ENCODE data around the gene SEPTIN2. TPM values are rescaled to one million over a fixed set of nuclear protein-coding genes. Genes with fewer than 3 reads are reported as not detected.

Gene SEPTIN2
- total RNA-seq, 4 donors from 2014 or later = 295 to 372 (median 307) TPM

DNA sequence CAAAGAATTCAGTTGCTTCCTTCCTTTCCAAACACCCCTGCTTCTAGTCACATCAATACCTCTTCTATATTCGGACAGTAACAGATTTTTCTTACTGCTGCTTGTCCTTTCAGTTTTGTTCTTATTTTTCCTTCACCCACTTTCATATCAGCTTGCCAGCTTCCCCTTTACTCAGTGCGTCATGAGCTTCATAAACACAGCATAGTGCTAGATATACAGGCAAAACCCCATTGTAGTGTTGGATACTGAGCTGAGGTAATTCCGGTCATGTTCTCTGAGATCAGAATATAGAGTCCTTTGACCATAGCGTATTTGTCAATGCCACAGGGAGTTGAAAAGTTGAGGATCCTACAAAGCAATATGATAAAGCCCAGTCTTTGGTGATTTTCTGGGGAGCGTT is 42.7 kb downstream of the SEPTIN2 start:
- DNase-seq (ENCODE audit: low spot score) = no peak
- ATAC-seq (ENCODE audit: low FRiP score) = no peak
- TF ChIP-seq, protein P1, sequence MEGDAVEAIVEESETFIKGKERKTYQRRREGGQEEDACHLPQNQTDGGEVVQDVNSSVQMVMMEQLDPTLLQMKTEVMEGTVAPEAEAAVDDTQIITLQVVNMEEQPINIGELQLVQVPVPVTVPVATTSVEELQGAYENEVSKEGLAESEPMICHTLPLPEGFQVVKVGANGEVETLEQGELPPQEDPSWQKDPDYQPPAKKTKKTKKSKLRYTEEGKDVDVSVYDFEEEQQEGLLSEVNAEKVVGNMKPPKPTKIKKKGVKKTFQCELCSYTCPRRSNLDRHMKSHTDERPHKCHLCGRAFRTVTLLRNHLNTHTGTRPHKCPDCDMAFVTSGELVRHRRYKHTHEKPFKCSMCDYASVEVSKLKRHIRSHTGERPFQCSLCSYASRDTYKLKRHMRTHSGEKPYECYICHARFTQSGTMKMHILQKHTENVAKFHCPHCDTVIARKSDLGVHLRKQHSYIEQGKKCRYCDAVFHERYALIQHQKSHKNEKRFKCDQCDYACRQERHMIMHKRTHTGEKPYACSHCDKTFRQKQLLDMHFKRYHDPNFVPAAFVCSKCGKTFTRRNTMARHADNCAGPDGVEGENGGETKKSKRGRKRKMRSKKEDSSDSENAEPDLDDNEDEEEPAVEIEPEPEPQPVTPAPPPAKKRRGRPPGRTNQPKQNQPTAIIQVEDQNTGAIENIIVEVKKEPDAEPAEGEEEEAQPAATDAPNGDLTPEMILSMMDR (IDR thresholded peaks at IDR 0.05) = no peak

DNA sequence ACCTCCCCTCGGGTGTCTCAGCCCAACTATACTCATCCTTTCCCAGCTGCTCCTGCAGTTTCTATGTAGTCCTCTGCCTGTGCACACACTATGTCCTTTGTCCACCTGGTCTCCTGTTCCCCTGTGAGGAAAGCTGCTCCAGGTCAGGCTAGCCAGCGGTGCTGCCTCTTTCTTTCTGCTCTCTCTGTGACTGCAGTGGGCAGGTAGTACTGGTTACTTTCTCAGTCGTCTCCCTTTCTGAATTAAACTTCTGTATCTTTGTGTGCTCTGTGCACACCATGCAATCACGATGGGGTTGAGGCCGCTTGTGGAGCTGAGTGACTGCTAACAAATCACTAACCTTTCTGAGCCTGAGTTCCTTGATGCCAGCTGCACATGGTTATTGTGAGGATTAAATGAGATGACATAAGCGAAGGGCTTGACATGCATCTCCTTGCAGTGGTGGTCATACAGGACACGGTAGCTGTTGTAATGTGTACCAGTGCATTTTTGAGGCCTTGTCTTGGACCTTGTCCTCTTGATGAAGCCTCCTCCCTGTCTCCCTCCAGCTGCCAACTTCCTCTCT is 43.8 kb downstream of the SEPTIN2 start:
- TF ChIP-seq, protein P1 (IDR thresholded peaks at IDR 0.05) = no peak
- ATAC-seq (ENCODE audit: low FRiP score) (no peak), DNase-seq (ENCODE audit: low spot score) (no peak)

DNA sequence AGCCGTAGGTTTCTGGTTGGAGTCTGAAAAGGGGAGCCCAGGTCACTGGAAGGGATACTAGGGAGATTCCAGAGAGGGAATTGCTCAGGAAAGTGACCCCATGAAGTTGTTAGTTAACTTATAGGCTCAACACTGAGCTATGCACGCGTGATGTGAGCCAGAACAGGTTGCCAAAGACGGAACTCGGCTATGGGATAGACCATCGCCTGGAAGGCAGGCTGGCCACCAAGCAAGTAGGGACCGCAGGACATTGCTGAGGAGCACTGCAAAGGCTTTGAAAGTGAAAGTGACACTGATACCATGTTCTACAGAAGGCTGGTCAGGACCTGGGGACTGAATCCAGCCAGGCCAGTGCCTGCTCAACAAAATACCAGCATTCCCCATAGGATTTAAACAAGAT is 47.7 kb downstream of the SEPTIN2 start:
- DNase-seq (ENCODE audit: low spot score) = no peak
- TF ChIP-seq, protein P1 (IDR thresholded peaks at IDR 0.05) = no peak
- no peak for ATAC-seq (ENCODE audit: low FRiP score)

DNA sequence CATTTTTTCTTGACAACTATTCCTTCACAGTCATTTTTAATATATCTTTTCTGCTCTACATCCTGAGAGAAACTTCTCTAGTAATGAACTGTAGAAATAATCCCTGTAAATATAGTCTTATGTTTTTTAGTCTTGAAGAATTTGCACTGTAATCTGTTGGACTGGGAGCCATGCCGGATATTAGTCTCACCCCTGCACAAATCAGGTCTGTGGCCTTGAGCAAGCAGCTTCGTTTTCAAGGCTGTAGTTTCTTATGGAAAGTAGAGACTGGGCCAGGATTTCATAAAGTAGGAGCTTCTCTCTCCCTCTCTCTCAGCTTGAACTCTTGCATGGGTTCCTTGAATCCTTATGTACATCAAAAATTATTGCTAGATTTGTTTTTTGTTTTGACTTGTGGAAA is 49.1 kb downstream of the SEPTIN2 start:
- DNase-seq (ENCODE audit: low spot score) = no peak
- no peak for ATAC-seq (ENCODE audit: low FRiP score)
- TF ChIP-seq, protein P1 (IDR thresholded peaks at IDR 0.05) = no peak

DNA sequence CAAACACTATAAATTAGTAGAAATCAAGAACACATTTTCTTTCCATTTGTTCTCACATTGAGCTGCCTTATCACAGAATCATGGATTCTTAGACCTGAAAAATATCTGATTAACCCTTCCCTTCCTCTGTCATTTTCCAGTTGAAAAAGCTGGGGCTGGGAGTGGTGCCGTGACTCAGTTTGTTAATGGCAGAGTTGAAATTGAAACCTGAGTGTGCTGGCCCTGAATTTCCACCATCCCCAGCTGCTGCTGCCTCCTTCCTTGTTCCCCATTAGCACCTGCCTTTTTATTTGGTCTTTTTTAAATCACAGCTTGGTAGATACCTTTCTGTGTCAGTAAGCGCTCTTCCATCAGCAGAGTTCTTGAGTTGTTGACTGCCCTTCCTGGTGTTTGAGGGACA is 51.0 kb downstream of the SEPTIN2 start:
- TF ChIP-seq, protein P1 (IDR thresholded peaks at IDR 0.05) = no peak
- DNase-seq (ENCODE audit: low spot score) = no peak
- ATAC-seq (ENCODE audit: low FRiP score) = no peak

DNA sequence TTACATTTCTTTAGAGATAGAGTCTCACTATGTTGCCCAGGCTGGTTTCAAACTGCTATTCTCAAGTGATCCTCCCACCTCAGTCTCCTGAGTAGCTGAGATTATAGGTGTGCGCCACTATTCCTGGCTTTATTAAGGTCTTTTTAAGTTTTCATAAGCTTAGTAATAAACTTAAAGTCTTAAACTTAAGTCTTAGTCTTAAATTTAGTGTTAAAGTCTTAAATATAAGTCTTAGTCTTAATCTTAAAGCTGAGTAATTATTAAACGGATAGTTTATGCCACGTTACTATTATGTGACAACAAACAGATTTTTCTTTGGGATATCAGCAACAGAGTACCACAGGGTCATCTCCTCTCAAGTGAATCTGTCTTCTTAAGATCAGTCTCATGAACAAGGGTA is 52.9 kb downstream of the SEPTIN2 start:
- no peak for DNase-seq (ENCODE audit: low spot score)
- TF ChIP-seq, protein P1 (IDR thresholded peaks at IDR 0.05) = no peak
- ATAC-seq (ENCODE audit: low FRiP score) = no peak

DNA sequence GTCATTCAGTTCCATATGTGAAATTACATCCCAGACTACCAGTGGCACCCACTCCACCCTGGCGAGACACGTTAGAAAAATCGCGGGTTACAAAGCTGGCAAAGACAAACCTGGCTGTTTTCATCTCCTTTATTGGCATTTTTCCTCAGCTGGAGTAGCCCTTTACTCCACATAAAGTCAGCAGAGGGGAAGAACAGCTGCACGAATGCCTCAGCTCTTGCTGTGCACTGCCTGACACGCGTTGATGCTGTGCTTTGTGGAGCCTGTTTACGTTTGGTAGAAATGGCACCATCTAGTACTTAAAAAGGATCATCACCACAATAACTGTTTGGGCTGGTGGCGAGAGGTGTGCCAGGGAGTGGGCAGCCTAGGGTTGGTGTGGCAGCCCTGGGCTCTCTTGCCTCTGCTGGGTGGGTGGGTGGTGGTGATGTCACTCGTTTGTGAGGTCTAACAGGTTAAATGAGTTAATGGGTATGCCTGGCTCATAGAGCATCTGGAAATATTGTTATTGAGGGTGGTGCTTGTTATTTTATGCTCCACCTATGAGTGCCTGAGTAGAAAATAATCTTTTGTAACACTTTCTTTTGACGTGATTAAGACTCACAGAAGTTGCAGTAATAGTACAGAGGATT is 56.8 kb downstream of the SEPTIN2 start:
- ATAC-seq (ENCODE audit: low FRiP score) = no peak
- TF ChIP-seq, protein P1 (IDR thresholded peaks at IDR 0.05) = no peak

More for the DNA sequence above, 56.8 kb downstream of the SEPTIN2 start:
- no peak for DNase-seq (ENCODE audit: low spot score)

Data from omental fat pad (tissue), 4 donors.